ENCODE results near the gene ADAMTSL3.

GRCh38 chr15:83650831-83651230 lies 3.1 kb upstream of the ADAMTSL3 start:
- TF ChIP-seq CTCF (IDR thresholded peaks at IDR 0.05; ENCODE audit: low read depth, low read length, missing input control) (no peak), EGR1 (IDR thresholded peaks at IDR 0.05; ENCODE audit: low read depth in 2 of 2) (no peak), TAF1 (conservative IDR thresholded peaks at IDR 0.05) (no peak), JUND (IDR thresholded peaks at IDR 0.05) (no peak), RAD21 (IDR thresholded peaks at IDR 0.05) (no peak), SP1 (IDR thresholded peaks at IDR 0.05) (no peak), MAX (IDR thresholded peaks at IDR 0.05) (no peak), REST (IDR thresholded peaks at IDR 0.05) (no peak), RXRA (IDR thresholded peaks at IDR 0.05) (no peak), GABPA (IDR thresholded peaks at IDR 0.05 in 1 of 2, conservative IDR thresholded peaks at IDR 0.05 in 1 of 2) (no peak)
